H1 (cell line): ENCODE data around the gene C1RL. TPM values are rescaled to one million over a fixed set of nuclear protein-coding genes. Genes with fewer than 3 reads are reported as not detected.

ENCODE experiments used
- CTCF ChIA-PET: fragments of 300-600 bp; sonication (Branson Sonifier 250); formaldehyde crosslinking; loops from one replicate; lab custom pipeline; 2021; ENCODE audit not compliant: partially characterized antibody; lab: Charles Lee
- POLR2A ChIA-PET: fragments of 300-600 bp; sonication (Branson Sonifier 250); formaldehyde crosslinking; loops from one replicate; lab custom pipeline; 2021; ENCODE audit warnings: inconsistent platforms; ENCODE audit not compliant: partially characterized antibody; lab: Charles Lee
- DNase-seq, 2 experiments: peaks; one replicate each; pipeline versions ENCODE4 v3.0.0 to v3.0.0-alpha.2; 2010 to 2022; ENCODE audit warnings: low spot score in 2 of 2, low read depth in 1 of 2, mixed read lengths in 1 of 2
- FAIRE-seq: peaks from 2 replicates; lab custom pipeline; 2011; peaks lifted over from hg19 to GRCh38; lab: Jason Lieb, UNC
- H2AFZ ChIP-seq: 2 replicates; pipeline ENCODE4 v1.8.1; 2012; ENCODE audit warnings: low read length, inconsistent platforms
- H2AK5ac ChIP-seq: 2 replicates; pipeline ENCODE4 v1.6.1; 2013; ENCODE audit warnings: low read depth, low read length
- H2BK120ac ChIP-seq: replicated peaks from 2 replicates; pipeline ENCODE3; 2013; ENCODE audit warnings: low read depth, low read length, inconsistent platforms
- H2BK12ac ChIP-seq: 2 replicates; pipeline ENCODE4 v1.6.1; 2013; ENCODE audit warnings: low read depth, low read length
- H2BK15ac ChIP-seq: 2 replicates; pipeline ENCODE4 v1.6.1; 2013; ENCODE audit warnings: low read length
- H2BK20ac ChIP-seq: 2 replicates; pipeline ENCODE4 v1.6.1; 2013; ENCODE audit warnings: low read length
- H2BK5ac ChIP-seq: 2 replicates; pipeline ENCODE4 v1.6.1; 2013; ENCODE audit warnings: low read depth, low read length
- H3K14ac ChIP-seq: 2 replicates; pipeline ENCODE4 v1.6.1; 2013; ENCODE audit warnings: inconsistent platforms; ENCODE audit not compliant: insufficient read length
- H3K18ac ChIP-seq: 2 replicates; pipeline ENCODE4 v1.6.1; 2013; ENCODE audit warnings: low read length; ENCODE audit errors: extremely low read depth
- H3K23ac ChIP-seq: 2 replicates; pipeline ENCODE4 v1.6.1; 2013; ENCODE audit warnings: inconsistent platforms; ENCODE audit not compliant: insufficient read length
- H3K23me2 ChIP-seq: 2 replicates; pipeline ENCODE4 v1.6.1; 2013; ENCODE audit warnings: low read depth, low read length
- H3K27ac ChIP-seq: 2 replicates; pipeline ENCODE4 v1.6.1; 2011; ENCODE audit warnings: low read depth, low read length, inconsistent platforms
- H3K27me3 ChIP-seq, 4 experiments: replicated peaks in 1 of 4; 1 replicate in 1 of 4; 2 replicates in 3 of 4; pipeline versions ENCODE4 v1.6.1 to v1.8.1; 2011 to 2013; ENCODE audit warnings: low read length in 3 of 4, mild to moderate bottlenecking in 3 of 4, inconsistent platforms in 2 of 4, mixed read lengths in 2 of 4, moderate library complexity in 1 of 4; ENCODE audit not compliant: control insufficient read depth in 3 of 4, insufficient read depth in 3 of 4; ENCODE audit errors: extremely low read depth in 1 of 4
- H3K36me3 ChIP-seq, 4 experiments: 2 replicates each; pipeline versions ENCODE4 v1.6.1 to v1.8.1; 2011 to 2013; ENCODE audit warnings: mild to moderate bottlenecking in 4 of 4, low read length in 3 of 4, moderate library complexity in 2 of 4, control low read depth in 1 of 4, inconsistent platforms in 1 of 4; ENCODE audit not compliant: insufficient read depth in 4 of 4, control insufficient read depth in 2 of 4
- H3K4ac ChIP-seq: replicated peaks from 2 replicates; pipeline ENCODE3; 2013; ENCODE audit warnings: low read length, low read depth, mixed read lengths, inconsistent platforms; ENCODE audit not compliant: insufficient read length
- H3K4me1 ChIP-seq, 4 experiments: replicated peaks in 1 of 4; 1 replicate in 1 of 4; 2 replicates in 3 of 4; pipeline versions ENCODE4 v1.6.1 to v1.8.1; 2011 to 2013; ENCODE audit warnings: low read length in 3 of 4, inconsistent platforms in 2 of 4, mixed read lengths in 1 of 4; ENCODE audit not compliant: insufficient read depth in 4 of 4, control insufficient read depth in 3 of 4
- H3K4me2 ChIP-seq, 2 experiments: 2 replicates each; pipeline versions ENCODE4 v1.6.1 to v1.8.1; 2011 to 2013; ENCODE audit warnings: low read depth in 2 of 2, low read length in 2 of 2, control low read depth in 1 of 2, inconsistent platforms in 1 of 2, mild to moderate bottlenecking in 1 of 2; ENCODE audit not compliant: insufficient read depth in 1 of 2
- H3K4me3 ChIP-seq, 4 experiments: fragments of 200-600, 300-600 bp in 1 of 4; sonication (generic), shearing (Covaris generic), sonication (Bioruptor Twin) in 1 of 4; 2 replicates each; pipeline versions ENCODE4 v1.5.1 to v1.8.1; 2011 to 2016; ENCODE audit warnings: low read length in 4 of 4, low read depth in 3 of 4, control low read depth in 2 of 4, inconsistent platforms in 2 of 4, mild to moderate bottlenecking in 2 of 4, mixed read lengths in 1 of 4, moderate library complexity in 1 of 4; ENCODE audit not compliant: insufficient read depth in 2 of 4; ENCODE audit errors: extremely low read depth in 1 of 4
- H3K56ac ChIP-seq: replicated peaks from 2 replicates; pipeline ENCODE3; 2013; ENCODE audit warnings: low read depth, mild to moderate bottlenecking, mixed read lengths, low read length, inconsistent platforms; ENCODE audit not compliant: insufficient read length
- H3K79me1 ChIP-seq: 2 replicates; pipeline ENCODE4 v1.6.1; 2013; ENCODE audit warnings: low read depth, low read length, control low read depth
- H3K79me2 ChIP-seq, 2 experiments: 2 replicates each; pipeline versions ENCODE4 v1.6.1 to v1.8.1; 2012 to 2013; ENCODE audit warnings: low read length in 2 of 2, mild to moderate bottlenecking in 2 of 2, inconsistent platforms in 1 of 2; ENCODE audit not compliant: insufficient read depth in 2 of 2, control insufficient read depth in 1 of 2
- H3K9ac ChIP-seq, 4 experiments: replicated peaks in 1 of 4; 1 replicate in 1 of 4; 2 replicates in 3 of 4; pipeline versions ENCODE4 v1.6.1 to v1.8.1; 2011 to 2013; ENCODE audit warnings: low read depth in 3 of 4, low read length in 3 of 4, control low read depth in 2 of 4, mild to moderate bottlenecking in 2 of 4, moderate library complexity in 2 of 4, inconsistent platforms in 1 of 4; ENCODE audit errors: extremely low read depth in 1 of 4
- H3K9me3 ChIP-seq, 2 experiments: 2 replicates each; pipeline versions ENCODE4 v1.6.1 to v1.8.1; 2012 to 2013; ENCODE audit warnings: mild to moderate bottlenecking in 2 of 2, moderate library complexity in 2 of 2, control low read depth in 1 of 2, inconsistent platforms in 1 of 2, low read depth in 1 of 2, low read length in 1 of 2, mixed read lengths in 1 of 2; ENCODE audit not compliant: insufficient read depth in 2 of 2
- H4K20me1 ChIP-seq, 2 experiments: replicated peaks in 1 of 2; 2 replicates each; pipeline versions ENCODE3 to v1.8.1; 2011 to 2013; ENCODE audit warnings: inconsistent platforms in 2 of 2, low read length in 2 of 2, mild to moderate bottlenecking in 1 of 2; ENCODE audit not compliant: insufficient read depth in 2 of 2, control insufficient read depth in 1 of 2
- H4K5ac ChIP-seq: 2 replicates; pipeline ENCODE4 v1.6.1; 2013; ENCODE audit warnings: low read length, low read depth, mixed read lengths, inconsistent platforms; ENCODE audit not compliant: insufficient read length
- H4K8ac ChIP-seq: 2 replicates; pipeline ENCODE4 v1.8.0; 2013; ENCODE audit warnings: mild to moderate bottlenecking, moderate library complexity, low read length, inconsistent platforms; ENCODE audit not compliant: insufficient read depth; ENCODE audit errors: extremely low read depth
- H4K91ac ChIP-seq: replicated peaks from 2 replicates; pipeline ENCODE3; 2013; ENCODE audit warnings: low read length, mixed read lengths, inconsistent platforms; ENCODE audit not compliant: insufficient read length
- KDM5A ChIP-seq: fragments of 200-600 bp; IDR thresholded peaks from 2 replicates; pipeline ENCODE4 v1.7.1; 2012; ENCODE audit warnings: mild to moderate bottlenecking, low read length, inconsistent platforms, mixed read lengths
- RBBP5 ChIP-seq: IDR thresholded peaks from 2 replicates; pipeline ENCODE4 v1.7.1; 2012; ENCODE audit warnings: low read depth, mild to moderate bottlenecking, inconsistent platforms, low read length, moderate library complexity, borderline replicate concordance
- SP4 ChIP-seq: IDR thresholded peaks from 2 replicates; pipeline ENCODE4 v1.6.1; 2012; ENCODE audit warnings: low read length, inconsistent platforms
- WGBS, 2 experiments: shearing (Covaris generic) in 1 of 2; methylation state at CpG; one replicate each; pipeline versions ENCODE4 v1.1.6 to v1.1.7; 2013 to 2015; ENCODE audit warnings: low lambda C conversion rate in 2 of 2, mixed read lengths in 2 of 2, inconsistent platforms in 1 of 2, low coverage in 1 of 2, missing lambda C conversion rate in 1 of 2; ENCODE audit not compliant: insufficient replicate concordance in 2 of 2, insufficient coverage in 1 of 2, insufficient read length in 1 of 2; ENCODE audit errors: extremely low coverage in 1 of 2, missing lambda C conversion rate in 1 of 2; 5-methylcytosine and 5-hydroxymethylcytosine counted together
- polyA plus RNA-seq, 7 experiments: library from polyadenylated mRNA; depleted of rRNA in 3 of 7; stranded (reverse) in 5 of 7; unstranded in 2 of 7; fragments of >200 nt in 5 of 7; fragments of 200-250 nt in 2 of 7; gene quantifications; 1 replicate in 5 of 7; 2 replicates in 1 of 7; 4 replicates in 1 of 7; pipeline versions ENCODE4 v1.2.1 to v1.2.3, GENCODE V29; 2011 to 2013; ENCODE audit warnings: missing spikeins in 2 of 7, mixed read lengths in 2 of 7
- total RNA-seq: library from RNA; stranded (reverse); fragmentation: NEBNext Ultra II Directional; extraction: Animal tissue kit (Norgen Biotek cat#: 25700); gene quantifications from 2 replicates; pipeline ENCODE4 v1.2.1, GENCODE V29; 2021
- TF ChIP-seq, protein P1 (sequence below): IDR thresholded peaks from 2 replicates; pipeline ENCODE4 v1.6.1; 2012; ENCODE audit warnings: inconsistent platforms

Gene C1RL
- total and polyA plus RNA-seq, 2 of the 8 experiments (the other 6 are each of a cell fraction or from before 2014, with no cell fraction given), result 11.4 to 15.5 TPM

DNA sequence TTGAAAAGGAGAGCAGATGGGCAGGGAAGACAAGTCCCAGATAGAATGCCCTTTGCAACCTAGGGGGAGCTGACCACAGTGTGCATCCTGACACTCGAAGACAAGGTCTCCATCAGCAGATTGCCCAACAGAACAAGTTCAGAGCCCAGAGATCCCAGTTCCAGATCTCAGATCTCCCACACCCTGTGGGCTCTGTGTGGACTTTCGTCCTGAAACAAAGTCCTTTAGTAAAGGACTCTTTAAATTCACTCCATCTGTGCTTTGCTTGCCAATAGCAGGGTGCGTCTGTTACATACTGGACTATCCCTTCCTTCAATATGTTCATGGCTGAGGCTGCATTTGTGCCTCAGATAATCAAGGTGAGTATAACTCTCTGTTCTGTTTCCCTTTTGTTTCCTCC, 8.7 kb upstream of the C1RL start:
- no peak overlapping the region for H3K23ac ChIP-seq
- no peak overlapping the region for H3K9ac ChIP-seq
- H3K4ac ChIP-seq, result no peak overlapping the region
- H2BK5ac ChIP-seq, result no peak overlapping the region
- TF ChIP-seq KDM5A (no peak), SP4 (no peak), RBBP5 (no peak)
- TF ChIP-seq, protein P1, sequence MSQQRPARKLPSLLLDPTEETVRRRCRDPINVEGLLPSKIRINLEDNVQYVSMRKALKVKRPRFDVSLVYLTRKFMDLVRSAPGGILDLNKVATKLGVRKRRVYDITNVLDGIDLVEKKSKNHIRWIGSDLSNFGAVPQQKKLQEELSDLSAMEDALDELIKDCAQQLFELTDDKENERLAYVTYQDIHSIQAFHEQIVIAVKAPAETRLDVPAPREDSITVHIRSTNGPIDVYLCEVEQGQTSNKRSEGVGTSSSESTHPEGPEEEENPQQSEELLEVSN, result no peak
- no peak overlapping the region for H3K4me3 ChIP-seq
- H3K79me2 ChIP-seq, result no peaks in the 10 kb centered on the region
- H4K91ac ChIP-seq, result no peak overlapping the region
- H3K27me3 ChIP-seq, result no peaks in the 10 kb centered on the region
- no peak overlapping the region for H3K14ac ChIP-seq
- no peaks in the 10 kb centered on the region for H3K36me3 ChIP-seq
- ChIA-PET CTCF (interaction anchor here (0.7 to 1.5 kb wide), 5 partner anchors 8 to 73 kb away, joined by 3 to 5 read pairs (median 3); partner anchors contain the start of gene C1RL), POLR2A (interaction anchor here (1.0 to 3.5 kb wide), 3 partner anchors 8 to 30 kb away, joined by 4 to 21 read pairs (median 4); partner anchors contain the start of genes CLSTN3 and RBP5)
- no peaks in the 10 kb centered on the region for H3K9me3 ChIP-seq
- FAIRE-seq, result no peak
- H2BK120ac ChIP-seq, result no peak overlapping the region
- H2BK12ac ChIP-seq, result no peak overlapping the region
- WGBS, 2 experiments, result 87% methylated on average over 3 of the region's 3 CpGs; no CpG with 5 or more reads in 1 of the 2 experiments
- H2AK5ac ChIP-seq, result no peak overlapping the region
- H3K18ac ChIP-seq, result no peak overlapping the region
- no peak overlapping the region for H3K27ac ChIP-seq
- no peak overlapping the region for H4K5ac ChIP-seq
- H3K4me2 ChIP-seq, result no peak overlapping the region
- no peaks in the 10 kb centered on the region for H3K4me1 ChIP-seq
- DNase-seq, result no peak
- H3K79me1 ChIP-seq, result no peaks in the 10 kb centered on the region
- H4K20me1 ChIP-seq, result peaks cover 0 to 1% of the 10 kb centered on the region in 2 experiments
- no peak overlapping the region for H2BK15ac ChIP-seq
- H4K8ac ChIP-seq, result no peak overlapping the region
- H3K23me2 ChIP-seq, result no peaks in the 10 kb centered on the region
- H2BK20ac ChIP-seq, result no peak overlapping the region
- H2AFZ ChIP-seq, result no peak overlapping the region
- H3K56ac ChIP-seq, result no peak overlapping the region
